GM18502 (cell line): ENCODE data around the gene RABGAP1L.

ENCODE experiments used
- ATAC-seq: cut with Tn5 transposase; IDR thresholded peaks from one replicate; pipeline ENCODE4 v1.9.1; 2021; ENCODE audit warnings: mild to moderate bottlenecking; ENCODE audit not compliant: unreplicated experiment, poor library complexity

Gene RABGAP1L

GRCh38 chr1:174194461-174194860 lies 35.1 kb downstream of the RABGAP1L start:
- no peak for ATAC-seq

DNA sequence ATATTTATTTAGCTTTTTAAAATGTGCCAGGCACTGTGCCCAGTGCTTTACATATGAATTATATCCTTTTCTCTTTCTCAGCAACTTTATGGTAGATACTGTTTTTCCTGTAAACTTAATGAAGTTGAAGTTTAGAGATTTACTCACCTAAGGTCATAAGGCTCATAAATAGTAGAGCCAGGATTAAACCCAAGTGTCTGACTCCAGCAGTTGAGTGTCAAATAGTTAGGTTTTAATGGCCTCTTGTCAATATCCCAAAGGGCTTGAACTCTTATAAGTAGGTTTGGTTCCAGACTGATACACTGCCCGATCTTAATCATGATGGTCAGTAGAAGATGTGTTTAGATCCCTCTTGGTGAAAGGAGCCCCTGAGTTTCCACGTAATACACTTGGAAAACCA lies 37.8 kb downstream of the RABGAP1L start:
- ATAC-seq: no peak

DNA sequence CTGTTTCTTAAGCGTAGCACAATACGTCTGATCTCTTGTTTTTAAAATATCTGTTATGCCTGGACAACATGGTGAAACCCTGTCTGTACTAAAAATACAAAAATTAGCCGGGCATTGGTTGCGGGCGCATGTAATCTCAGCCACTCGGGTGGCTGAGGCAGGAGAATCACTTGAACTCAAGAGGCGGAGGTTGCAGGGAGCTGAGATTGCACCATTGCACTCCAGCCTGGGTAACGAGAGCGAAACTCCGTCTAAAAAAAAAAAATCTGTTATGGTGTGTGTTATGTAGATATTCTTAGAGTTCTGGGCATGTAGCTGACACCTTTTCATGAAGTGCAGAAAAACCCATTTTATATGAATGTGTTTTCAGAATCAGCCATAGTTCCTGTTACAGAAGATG lies 38.2 kb downstream of the RABGAP1L start:
- no peak for ATAC-seq

- no peak for ATAC-seq
Measured at GRCh38 chr1:174198202-174198601, 38.9 kb downstream of the RABGAP1L start.

GRCh38 chr1:174200746-174201145 lies 41.4 kb downstream of the RABGAP1L start:
- ATAC-seq: no peak

GRCh38 chr1:174204697-174205308 lies 45.5 kb downstream of the RABGAP1L start:
- ATAC-seq: no peak

DNA sequence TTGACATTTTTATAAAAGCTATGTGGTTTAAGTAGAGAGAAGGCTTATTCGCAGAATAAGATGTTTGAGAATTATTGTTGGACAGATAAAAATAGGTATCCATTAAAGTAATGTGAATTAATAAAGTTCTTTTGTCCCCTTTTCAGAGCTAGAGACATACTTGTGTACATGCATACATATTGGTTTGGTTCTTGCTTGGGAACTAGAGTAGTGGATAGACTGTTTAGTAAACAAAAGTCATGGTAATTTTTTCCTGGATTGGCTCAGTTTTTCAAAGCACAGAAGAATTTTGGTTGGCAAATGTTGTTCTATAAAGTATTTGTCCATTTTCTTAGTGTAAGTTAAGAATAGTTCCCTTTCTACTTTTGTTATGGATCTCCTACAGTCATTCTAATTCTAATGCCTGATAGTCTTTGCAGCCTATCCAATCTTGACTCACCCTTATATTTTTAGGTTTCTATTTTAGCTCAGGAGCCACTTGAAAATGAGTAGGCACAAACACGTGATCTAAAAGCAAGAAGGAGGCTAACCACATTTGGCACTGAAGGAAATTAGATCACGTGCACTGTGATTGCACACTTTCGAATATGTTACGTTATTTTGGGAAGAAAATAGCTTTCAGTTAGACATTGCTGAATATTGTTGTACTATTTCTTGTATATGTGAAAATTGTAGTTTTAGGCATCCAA lies 47.0 kb downstream of the RABGAP1L start:
- ATAC-seq: no peak

DNA sequence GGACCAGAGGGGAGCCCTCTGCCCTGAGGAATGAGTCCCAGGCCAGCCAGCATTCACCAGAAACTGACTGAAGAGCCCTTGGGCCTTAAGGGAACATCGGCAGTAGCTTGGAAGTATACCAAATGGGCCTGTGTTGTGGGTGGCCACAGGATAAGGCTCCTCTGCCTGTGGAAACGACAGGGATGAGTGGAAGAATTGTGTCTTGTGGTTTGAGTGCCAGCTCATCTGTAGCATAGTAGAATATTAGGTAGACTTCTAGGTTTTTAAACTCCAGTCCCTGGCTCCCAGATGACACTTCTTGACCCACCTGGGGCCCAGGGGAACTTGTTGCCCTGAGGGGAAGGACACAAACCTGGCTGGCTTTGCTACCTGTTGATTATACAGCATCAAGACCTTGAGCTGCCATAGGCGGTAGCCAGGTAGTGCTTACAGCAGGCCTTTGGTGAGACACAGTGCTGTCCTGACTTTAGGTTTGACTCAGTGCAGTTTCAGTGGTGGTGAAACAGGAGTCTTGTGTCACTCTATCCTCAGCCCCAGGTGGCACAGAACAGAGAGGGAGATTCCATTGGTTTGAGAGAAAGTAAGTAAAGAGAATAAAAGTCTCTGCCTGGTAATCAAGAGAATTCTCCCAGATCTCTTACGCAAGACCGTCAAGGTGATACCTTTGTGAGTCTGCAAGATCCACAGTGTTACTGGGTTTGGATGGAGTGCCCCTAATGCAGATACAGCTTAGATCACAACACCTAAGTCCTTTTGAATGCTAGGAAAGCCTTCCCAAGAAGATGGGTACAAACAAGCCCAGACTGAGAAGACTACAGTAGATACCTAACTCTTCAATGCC lies 50.2 kb downstream of the RABGAP1L start:
- peak; percentile 91 for ATAC-seq

DNA sequence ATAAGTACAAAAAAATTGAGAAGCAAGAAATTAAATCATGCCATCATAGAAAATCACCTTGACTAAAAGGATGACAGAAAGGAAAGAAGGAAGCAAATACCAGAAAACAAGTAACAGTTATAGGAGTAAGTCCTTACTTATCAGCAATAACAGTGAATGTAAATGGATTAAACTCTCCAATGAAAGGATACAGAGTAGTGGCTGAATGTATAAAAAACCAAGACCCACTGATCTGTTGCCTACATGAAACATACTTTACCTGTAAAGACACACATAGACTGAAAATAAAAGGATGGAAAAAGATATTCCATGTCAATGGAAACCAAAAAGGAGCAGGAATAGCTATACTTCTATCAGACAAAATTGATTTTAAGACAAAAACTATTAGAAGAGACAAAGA lies 52.2 kb downstream of the RABGAP1L start:
- ATAC-seq: no peak

GRCh38 chr1:174215766-174216165 lies 56.4 kb downstream of the RABGAP1L start:
- no peak for ATAC-seq

GRCh38 chr1:174217248-174217647 lies 57.9 kb downstream of the RABGAP1L start:
- ATAC-seq: peak; percentile 19

DNA sequence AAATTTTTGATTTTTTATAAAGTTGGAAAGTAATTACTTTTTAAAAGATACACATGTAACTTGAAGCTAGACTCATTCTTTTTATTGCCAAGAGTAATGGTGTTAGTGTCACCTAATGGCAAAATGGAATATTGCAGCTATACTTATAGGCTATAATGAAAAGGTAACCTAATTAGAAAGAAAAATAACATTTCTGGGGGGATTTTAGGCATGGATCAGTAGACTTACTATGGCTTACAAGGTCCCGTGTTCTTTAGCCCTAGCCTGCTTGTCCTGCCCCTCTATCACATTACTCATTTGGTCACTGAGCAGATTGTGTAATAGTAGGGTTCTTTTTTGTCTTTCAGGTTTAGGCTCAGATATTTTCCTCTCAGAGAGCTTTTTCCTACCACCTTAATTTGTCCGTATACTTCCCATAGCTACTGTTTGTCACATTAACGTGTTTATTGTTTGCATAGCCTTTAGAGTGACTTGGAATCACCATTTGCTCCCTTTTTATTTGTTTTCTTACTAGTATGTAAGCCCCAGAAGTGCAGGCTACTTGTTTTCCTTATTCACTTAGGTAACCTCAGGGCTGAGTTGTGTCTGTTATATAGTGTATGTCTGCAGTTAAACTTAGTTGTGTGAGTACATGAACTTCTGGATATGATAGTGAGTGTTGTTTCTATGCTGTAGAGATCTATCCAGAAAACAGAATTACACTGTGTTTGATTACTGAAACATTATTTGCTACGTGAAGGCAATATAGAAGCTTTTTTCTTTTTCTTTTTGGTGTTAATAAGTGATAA lies 58.7 kb downstream of the RABGAP1L start:
- ATAC-seq: peak; percentile 49

DNA sequence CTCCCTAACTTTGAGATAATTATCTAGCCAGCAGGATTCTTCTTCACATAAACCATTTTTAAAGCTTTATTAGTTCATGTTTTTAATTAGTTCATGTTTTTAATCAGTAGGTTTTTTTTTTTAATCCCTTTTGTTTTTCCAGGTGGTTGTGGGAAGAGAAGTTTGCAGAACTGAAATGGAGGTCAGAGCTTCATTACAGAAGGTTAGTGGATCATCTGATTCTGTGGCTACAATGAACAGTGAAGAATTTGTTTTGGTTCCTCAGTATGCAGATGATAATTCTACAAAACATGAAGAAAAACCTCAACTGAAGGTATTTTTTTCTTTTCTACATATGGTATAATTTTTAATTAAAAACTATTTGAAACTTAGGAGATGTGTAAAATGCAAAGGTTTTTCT lies 59.7 kb downstream of the RABGAP1L start:
- ATAC-seq: no peak

GRCh38 chr1:174219606-174220370 lies 60.5 kb downstream of the RABGAP1L start:
- no peak for ATAC-seq

DNA sequence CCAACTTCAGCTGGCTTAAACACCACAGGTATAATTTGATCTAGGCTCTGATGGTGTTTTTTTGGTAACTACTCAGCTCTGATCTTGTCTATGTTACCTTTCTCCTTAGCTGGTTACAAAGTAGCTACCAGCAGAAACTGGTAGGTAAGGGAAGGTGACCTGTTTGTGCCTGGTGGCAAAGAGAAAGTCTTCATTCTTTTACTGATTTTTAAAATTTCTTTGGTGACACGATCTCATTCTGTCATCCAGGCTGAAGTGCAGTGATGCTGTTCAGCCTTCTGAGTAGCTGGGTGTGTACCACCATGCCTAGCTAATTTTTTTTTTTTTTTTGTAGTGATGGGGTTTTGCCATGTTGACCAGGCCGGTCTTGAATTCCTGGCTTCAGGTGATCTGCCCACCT lies 62.4 kb downstream of the RABGAP1L start:
- ATAC-seq: no peak

- ATAC-seq: no peak
Measured at GRCh38 chr1:174222166-174222949, 63.0 kb downstream of the RABGAP1L start.

DNA sequence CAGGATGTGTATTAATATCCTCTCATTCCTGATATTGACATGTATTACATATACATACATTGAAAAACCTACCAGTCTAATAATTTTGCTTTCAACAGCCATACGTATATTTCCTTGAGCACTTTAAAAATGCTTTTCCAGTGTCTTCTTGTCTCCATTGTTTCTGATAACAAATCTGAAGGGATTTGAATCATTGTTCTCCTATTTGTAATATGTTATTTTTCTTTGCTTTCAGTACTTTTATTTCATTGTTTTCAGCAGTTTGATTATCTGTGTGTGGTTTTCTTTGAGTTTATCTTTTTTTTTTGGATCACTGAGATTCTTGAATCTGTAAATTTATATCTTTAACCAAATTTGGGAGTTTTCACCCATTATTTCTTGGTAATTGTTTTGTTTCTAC lies 65.3 kb downstream of the RABGAP1L start:
- no peak for ATAC-seq

GRCh38 chr1:174225499-174226204 lies 66.3 kb downstream of the RABGAP1L start:
- ATAC-seq: peak; percentile 68
